GM23338 (cell line): ENCODE data around the gene RASGRP1. TPM values are rescaled to one million over a fixed set of nuclear protein-coding genes. Genes with fewer than 3 reads are reported as not detected.

Experiments
- ATAC-seq: fragments of 200-7000 bp; cut with Tn5 transposase; 3 replicates; pipeline ENCODE4 v1.9.1; 2020
- DNase-seq: peaks from one replicate; pipeline ENCODE4 v3.0.0-alpha.2; 2015; ENCODE audit warnings: low spot score
- H2AFZ ChIP-seq: fragments of 200-600 bp; sonication (generic); 2 replicates; pipeline ENCODE4 v1.8.0; 2016; ENCODE audit warnings: antibody characterized with exemption, mild to moderate bottlenecking, moderate library complexity
- H3F3A ChIP-seq: fragments of 200-600 bp; sonication (generic); replicated peaks from 2 replicates; pipeline ENCODE4 v1.8.0; 2017; ENCODE audit warnings: antibody characterized with exemption, mixed run types, low read depth
- H3K27ac ChIP-seq: fragments of 200-600 bp; sonication (generic); 2 replicates; pipeline ENCODE4 v1.6.1; 2016; ENCODE audit warnings: low read depth
- H3K27me3 ChIP-seq: fragments of 200-600 bp; sonication (generic); 2 replicates; pipeline ENCODE4 v1.8.0; 2016; ENCODE audit warnings: mild to moderate bottlenecking, mixed run types, moderate library complexity; ENCODE audit not compliant: insufficient read depth
- H3K36me3 ChIP-seq: fragments of 200-600 bp; sonication (generic); 2 replicates; pipeline ENCODE4 v1.8.0; 2016; ENCODE audit warnings: mild to moderate bottlenecking; ENCODE audit not compliant: insufficient read depth
- H3K4me1 ChIP-seq: fragments of 200-600 bp; sonication (generic); 2 replicates; pipeline ENCODE4 v1.8.0; 2016; ENCODE audit warnings: mild to moderate bottlenecking, moderate library complexity; ENCODE audit not compliant: insufficient read depth
- H3K4me2 ChIP-seq: fragments of 200-600 bp; sonication (generic); 2 replicates; pipeline ENCODE4 v1.7.1; 2017; ENCODE audit warnings: mixed run types
- H3K4me3 ChIP-seq: fragments of 200-600 bp; sonication (generic); 2 replicates; pipeline ENCODE4 v1.6.1; 2016; ENCODE audit warnings: mixed run types
- H3K79me2 ChIP-seq: fragments of 200-600 bp; sonication (generic); replicated peaks from 2 replicates; pipeline ENCODE4 v1.8.0; 2017; ENCODE audit warnings: mild to moderate bottlenecking; ENCODE audit not compliant: insufficient read depth
- H3K9me2 ChIP-seq: fragments of 200-600 bp; sonication (generic); 2 replicates; pipeline ENCODE4 v1.8.0; 2017; ENCODE audit not compliant: insufficient read depth
- H4K20me1 ChIP-seq: fragments of 200-600 bp; sonication (generic); replicated peaks from 2 replicates; pipeline ENCODE4 v1.8.0; 2017; ENCODE audit warnings: mild to moderate bottlenecking; ENCODE audit not compliant: insufficient read depth
- H3K27ac Mint-ChIP-seq: 2 replicates; pipeline ENCODE4 v1.8.0; 2020; ENCODE audit warnings: inconsistent platforms, mild to moderate bottlenecking, moderate library complexity, mixed read lengths
- H3K27me3 Mint-ChIP-seq: 3 replicates; pipeline ENCODE4 v1.8.0; 2022; ENCODE audit warnings: low read depth, mild to moderate bottlenecking, moderate library complexity, mixed read lengths, inconsistent platforms; ENCODE audit not compliant: insufficient read depth, poor library complexity
- H3K36me3 Mint-ChIP-seq: 3 replicates; pipeline ENCODE4 v1.8.0; 2021; ENCODE audit warnings: low read depth, mild to moderate bottlenecking, inconsistent platforms, moderate library complexity, mixed read lengths
- H3K4me1 Mint-ChIP-seq: 3 replicates; pipeline ENCODE4 v1.8.0; 2020; ENCODE audit warnings: mild to moderate bottlenecking, inconsistent platforms, mixed read lengths
- H3K4me3 Mint-ChIP-seq: 3 replicates; pipeline ENCODE4 v1.8.0; 2021; ENCODE audit warnings: moderate library complexity, mild to moderate bottlenecking, inconsistent platforms, mixed read lengths
- H3K9me3 Mint-ChIP-seq: 3 replicates; pipeline ENCODE4 v1.8.0; 2020; ENCODE audit warnings: moderate library complexity, mild to moderate bottlenecking, inconsistent platforms, mixed read lengths
- EZH2 ChIP-seq: fragments of 200-600 bp; sonication (generic); IDR thresholded peaks from one replicate; pipeline ENCODE4 v1.8.0; 2017; ENCODE audit warnings: antibody characterized with exemption, mild to moderate bottlenecking, low read depth; ENCODE audit not compliant: unreplicated experiment
- JUNB ChIP-seq: IDR thresholded peaks from one replicate; pipeline ENCODE4 v1.6.1; 2016; ENCODE audit warnings: antibody characterized with exemption; ENCODE audit not compliant: unreplicated experiment
- POLR2AphosphoS5 ChIP-seq: IDR thresholded peaks from 2 replicates; pipeline ENCODE4 v1.6.1; 2016; ENCODE audit warnings: antibody characterized with exemption, low read depth
- ZNF114 ChIP-seq: fragments of 250-450 bp; sonication (Bioruptor Pico); IDR thresholded peaks from 2 replicates; pipeline ENCODE4 v1.5.0; 2020; ENCODE audit warnings: mild to moderate bottlenecking, moderate library complexity
- ZNF331 ChIP-seq: fragments of 250-450 bp; sonication (Bioruptor Pico); IDR thresholded peaks from 2 replicates; pipeline ENCODE4 v1.5.0; 2020; ENCODE audit warnings: low read depth, mild to moderate bottlenecking, moderate library complexity
- polyA plus RNA-seq: library from polyadenylated mRNA; unstranded; fragments of >200 nt; fragmentation: Nextera tagmentation; extraction: Ambion mirVana; gene quantifications from 2 replicates; pipeline ENCODE4 v1.2.1, GENCODE V29; 2016
- total RNA-seq: library from RNA; depleted of rRNA; stranded (reverse); fragments of >200 nt; shearing (Covaris generic); gene quantifications from 2 replicates; pipeline ENCODE4 v1.2.3, GENCODE V29; 2014
- TF ChIP-seq, protein P1 (sequence below): fragments of 250-450 bp; sonication (Bioruptor Pico); IDR thresholded peaks from 2 replicates; pipeline ENCODE4 v1.5.0; 2020; ENCODE audit warnings: mild to moderate bottlenecking, moderate library complexity
- TF ChIP-seq, protein P2 (sequence below), 2 experiments: fragments of 200-600 bp in 1 of 2; sonication (generic) in 1 of 2; conservative IDR thresholded peaks; 2 replicates each; pipeline versions ENCODE4 v1.5.1 to v1.6.1; 2016 to 2017; ENCODE audit warnings: antibody characterized with exemption in 2 of 2, low read depth in 2 of 2, mild to moderate bottlenecking in 2 of 2, moderate library complexity in 1 of 2

The RASGRP1 gene
- total and polyA plus RNA-seq, 2 experiments from 2014 or later, result 1.1 to 1.2 TPM

DNA sequence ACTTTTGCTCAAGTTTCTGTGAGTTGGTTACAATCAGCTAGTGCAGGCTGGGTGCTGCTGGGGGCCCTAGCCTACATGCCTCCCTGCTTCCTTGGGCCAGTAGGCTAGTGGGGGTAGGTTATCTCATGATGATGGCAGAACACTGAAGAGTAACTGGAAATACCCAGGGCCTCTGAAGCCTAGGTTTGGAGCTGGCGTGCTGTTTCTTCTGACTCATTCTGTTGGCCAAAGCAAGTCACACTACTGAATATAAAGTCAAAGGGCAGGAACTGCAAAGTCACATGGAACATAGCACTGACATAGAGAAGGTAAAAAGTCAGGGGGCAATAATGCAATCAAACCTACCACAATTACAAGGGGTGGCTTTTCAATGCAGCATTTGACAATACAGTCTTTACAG lies 34.5 kb downstream of the RASGRP1 start:
- Histone ChIP-seq H2AFZ (no peak overlapping the region), H3K4me3 (no peak overlapping the region), H3K36me3 (no peaks in the 10 kb centered on the region), H3K79me2 (no peaks in the 10 kb centered on the region), H3F3A (no peaks in the 10 kb centered on the region), H3K9me2 (peaks cover 19% of the 10 kb centered on the region), H3K4me2 (no peak overlapping the region), H3K27ac (no peak overlapping the region), H3K4me1 (no peaks in the 10 kb centered on the region), H3K27me3 (no peaks in the 10 kb centered on the region), H4K20me1 (no peaks in the 10 kb centered on the region)
- H3K9me3 Mint-ChIP-seq, result no peaks in the 10 kb centered on the region
- H3K4me1 Mint-ChIP-seq, result peaks cover 6% of the 10 kb centered on the region
- ATAC-seq, result no peak
- H3K27me3 Mint-ChIP-seq, result peaks cover 1% of the 10 kb centered on the region
- H3K27ac Mint-ChIP-seq, result no peak overlapping the region
- no peaks in the 10 kb centered on the region for H3K36me3 Mint-ChIP-seq
- TF ChIP-seq, protein P1, sequence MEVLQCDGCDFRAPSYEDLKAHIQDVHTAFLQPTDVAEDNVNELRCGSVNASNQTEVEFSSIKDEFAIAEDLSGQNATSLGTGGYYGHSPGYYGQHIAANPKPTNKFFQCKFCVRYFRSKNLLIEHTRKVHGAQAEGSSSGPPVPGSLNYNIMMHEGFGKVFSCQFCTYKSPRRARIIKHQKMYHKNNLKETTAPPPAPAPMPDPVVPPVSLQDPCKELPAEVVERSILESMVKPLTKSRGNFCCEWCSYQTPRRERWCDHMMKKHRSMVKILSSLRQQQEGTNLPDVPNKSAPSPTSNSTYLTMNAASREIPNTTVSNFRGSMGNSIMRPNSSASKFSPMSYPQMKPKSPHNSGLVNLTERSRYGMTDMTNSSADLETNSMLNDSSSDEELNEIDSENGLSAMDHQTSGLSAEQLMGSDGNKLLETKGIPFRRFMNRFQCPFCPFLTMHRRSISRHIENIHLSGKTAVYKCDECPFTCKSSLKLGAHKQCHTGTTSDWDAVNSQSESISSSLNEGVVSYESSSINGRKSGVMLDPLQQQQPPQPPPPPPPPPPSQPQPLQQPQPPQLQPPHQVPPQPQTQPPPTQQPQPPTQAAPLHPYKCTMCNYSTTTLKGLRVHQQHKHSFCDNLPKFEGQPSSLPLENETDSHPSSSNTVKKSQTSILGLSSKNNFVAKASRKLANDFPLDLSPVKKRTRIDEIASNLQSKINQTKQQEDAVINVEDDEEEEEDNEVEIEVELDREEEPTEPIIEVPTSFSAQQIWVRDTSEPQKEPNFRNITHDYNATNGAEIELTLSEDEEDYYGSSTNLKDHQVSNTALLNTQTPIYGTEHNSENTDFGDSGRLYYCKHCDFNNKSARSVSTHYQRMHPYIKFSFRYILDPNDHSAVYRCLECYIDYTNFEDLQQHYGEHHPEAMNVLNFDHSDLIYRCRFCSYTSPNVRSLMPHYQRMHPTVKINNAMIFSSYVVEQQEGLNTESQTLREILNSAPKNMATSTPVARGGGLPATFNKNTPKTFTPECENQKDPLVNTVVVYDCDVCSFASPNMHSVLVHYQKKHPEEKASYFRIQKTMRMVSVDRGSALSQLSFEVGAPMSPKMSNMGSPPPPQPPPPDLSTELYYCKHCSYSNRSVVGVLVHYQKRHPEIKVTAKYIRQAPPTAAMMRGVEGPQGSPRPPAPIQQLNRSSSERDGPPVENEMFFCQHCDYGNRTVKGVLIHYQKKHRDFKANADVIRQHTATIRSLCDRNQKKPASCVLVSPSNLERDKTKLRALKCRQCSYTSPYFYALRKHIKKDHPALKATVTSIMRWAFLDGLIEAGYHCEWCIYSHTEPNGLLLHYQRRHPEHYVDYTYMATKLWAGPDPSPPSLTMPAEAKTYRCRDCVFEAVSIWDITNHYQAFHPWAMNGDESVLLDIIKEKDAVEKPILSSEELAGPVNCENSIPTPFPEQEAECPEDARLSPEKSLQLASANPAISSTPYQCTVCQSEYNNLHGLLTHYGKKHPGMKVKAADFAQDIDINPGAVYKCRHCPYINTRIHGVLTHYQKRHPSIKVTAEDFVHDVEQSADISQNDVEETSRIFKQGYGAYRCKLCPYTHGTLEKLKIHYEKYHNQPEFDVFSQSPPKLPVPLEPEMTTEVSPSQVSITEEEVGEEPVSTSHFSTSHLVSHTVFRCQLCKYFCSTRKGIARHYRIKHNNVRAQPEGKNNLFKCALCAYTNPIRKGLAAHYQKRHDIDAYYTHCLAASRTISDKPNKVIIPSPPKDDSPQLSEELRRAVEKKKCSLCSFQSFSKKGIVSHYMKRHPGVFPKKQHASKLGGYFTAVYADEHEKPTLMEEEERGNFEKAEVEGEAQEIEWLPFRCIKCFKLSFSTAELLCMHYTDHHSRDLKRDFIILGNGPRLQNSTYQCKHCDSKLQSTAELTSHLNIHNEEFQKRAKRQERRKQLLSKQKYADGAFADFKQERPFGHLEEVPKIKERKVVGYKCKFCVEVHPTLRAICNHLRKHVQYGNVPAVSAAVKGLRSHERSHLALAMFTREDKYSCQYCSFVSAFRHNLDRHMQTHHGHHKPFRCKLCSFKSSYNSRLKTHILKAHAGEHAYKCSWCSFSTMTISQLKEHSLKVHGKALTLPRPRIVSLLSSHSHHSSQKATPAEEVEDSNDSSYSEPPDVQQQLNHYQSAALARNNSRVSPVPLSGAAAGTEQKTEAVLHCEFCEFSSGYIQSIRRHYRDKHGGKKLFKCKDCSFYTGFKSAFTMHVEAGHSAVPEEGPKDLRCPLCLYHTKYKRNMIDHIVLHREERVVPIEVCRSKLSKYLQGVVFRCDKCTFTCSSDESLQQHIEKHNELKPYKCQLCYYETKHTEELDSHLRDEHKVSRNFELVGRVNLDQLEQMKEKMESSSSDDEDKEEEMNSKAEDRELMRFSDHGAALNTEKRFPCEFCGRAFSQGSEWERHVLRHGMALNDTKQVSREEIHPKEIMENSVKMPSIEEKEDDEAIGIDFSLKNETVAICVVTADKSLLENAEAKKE (CRISPR knock-in tag), result no peak
- TF ChIP-seq JUNB (no peak), EZH2 (no peak), ZNF331 (no peak), ZNF114 (no peak), POLR2AphosphoS5 (no peak)
- no peak overlapping the region for H3K4me3 Mint-ChIP-seq
- no peak for DNase-seq

DNA sequence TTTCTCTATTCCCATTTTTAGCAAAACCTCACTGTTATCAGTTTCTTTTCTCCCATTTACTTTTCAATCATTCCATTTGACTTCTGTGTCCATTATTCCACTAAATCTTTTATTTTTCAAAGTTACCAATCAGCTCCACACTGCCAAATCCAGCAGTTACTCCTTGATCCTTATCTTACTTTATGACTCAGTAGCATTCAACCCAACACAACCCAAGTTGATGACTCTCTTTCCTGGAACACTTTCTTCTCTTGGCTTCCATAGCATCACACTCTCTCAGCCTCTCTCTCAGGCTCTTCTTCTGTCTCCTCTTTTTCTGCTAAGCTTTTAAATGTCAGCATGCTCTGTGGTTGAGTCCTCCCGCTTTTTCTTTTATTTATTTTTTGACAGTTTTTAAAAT lies 36.3 kb downstream of the RASGRP1 start:
- no peaks in the 10 kb centered on the region for H3K4me1 ChIP-seq
- H3K27me3 ChIP-seq, result no peaks in the 10 kb centered on the region
- H3K4me2 ChIP-seq, result no peak overlapping the region
- Mint-ChIP-seq H3K27ac (no peak overlapping the region), H3K4me3 (no peak overlapping the region), H3K4me1 (peaks cover 4% of the 10 kb centered on the region), H3K27me3 (no peaks in the 10 kb centered on the region), H3K9me3 (no peaks in the 10 kb centered on the region), H3K36me3 (no peaks in the 10 kb centered on the region)
- H3K9me2 ChIP-seq, result peaks cover 19% of the 10 kb centered on the region
- H4K20me1 ChIP-seq, result no peaks in the 10 kb centered on the region
- TF ChIP-seq EZH2, result no peak
- TF ChIP-seq, protein P2, sequence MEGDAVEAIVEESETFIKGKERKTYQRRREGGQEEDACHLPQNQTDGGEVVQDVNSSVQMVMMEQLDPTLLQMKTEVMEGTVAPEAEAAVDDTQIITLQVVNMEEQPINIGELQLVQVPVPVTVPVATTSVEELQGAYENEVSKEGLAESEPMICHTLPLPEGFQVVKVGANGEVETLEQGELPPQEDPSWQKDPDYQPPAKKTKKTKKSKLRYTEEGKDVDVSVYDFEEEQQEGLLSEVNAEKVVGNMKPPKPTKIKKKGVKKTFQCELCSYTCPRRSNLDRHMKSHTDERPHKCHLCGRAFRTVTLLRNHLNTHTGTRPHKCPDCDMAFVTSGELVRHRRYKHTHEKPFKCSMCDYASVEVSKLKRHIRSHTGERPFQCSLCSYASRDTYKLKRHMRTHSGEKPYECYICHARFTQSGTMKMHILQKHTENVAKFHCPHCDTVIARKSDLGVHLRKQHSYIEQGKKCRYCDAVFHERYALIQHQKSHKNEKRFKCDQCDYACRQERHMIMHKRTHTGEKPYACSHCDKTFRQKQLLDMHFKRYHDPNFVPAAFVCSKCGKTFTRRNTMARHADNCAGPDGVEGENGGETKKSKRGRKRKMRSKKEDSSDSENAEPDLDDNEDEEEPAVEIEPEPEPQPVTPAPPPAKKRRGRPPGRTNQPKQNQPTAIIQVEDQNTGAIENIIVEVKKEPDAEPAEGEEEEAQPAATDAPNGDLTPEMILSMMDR (conservative IDR thresholded peaks at IDR 0.05; ENCODE audit: low read depth in 2 of 2), result no peak
- TF ChIP-seq POLR2AphosphoS5, result no peak
- TF ChIP-seq JUNB, result no peak
- no peaks in the 10 kb centered on the region for H3K79me2 ChIP-seq
- H3F3A ChIP-seq, result no peaks in the 10 kb centered on the region
- H3K36me3 ChIP-seq, result no peaks in the 10 kb centered on the region
- no peak for DNase-seq
- H3K27ac ChIP-seq, result no peak overlapping the region
- ATAC-seq, result no peak
- no peak overlapping the region for H2AFZ ChIP-seq
- H3K4me3 ChIP-seq, result no peak overlapping the region
